GM18502 (cell line): ENCODE measurements around the gene IRF2.

Experiments
- ATAC-seq: cut with Tn5 transposase; IDR thresholded peaks from one replicate; pipeline ENCODE4 v1.9.1; 2021; ENCODE audit warnings: mild to moderate bottlenecking; ENCODE audit not compliant: unreplicated experiment, poor library complexity

The IRF2 gene

GRCh38 chr4:184475096-184475461, 729 bp upstream of the IRF2 start:
- peak; percentile 12 for ATAC-seq

- no peak for ATAC-seq
Observed at GRCh38 chr4:184473499-184474262, 669 bp downstream of the IRF2 start.

DNA sequence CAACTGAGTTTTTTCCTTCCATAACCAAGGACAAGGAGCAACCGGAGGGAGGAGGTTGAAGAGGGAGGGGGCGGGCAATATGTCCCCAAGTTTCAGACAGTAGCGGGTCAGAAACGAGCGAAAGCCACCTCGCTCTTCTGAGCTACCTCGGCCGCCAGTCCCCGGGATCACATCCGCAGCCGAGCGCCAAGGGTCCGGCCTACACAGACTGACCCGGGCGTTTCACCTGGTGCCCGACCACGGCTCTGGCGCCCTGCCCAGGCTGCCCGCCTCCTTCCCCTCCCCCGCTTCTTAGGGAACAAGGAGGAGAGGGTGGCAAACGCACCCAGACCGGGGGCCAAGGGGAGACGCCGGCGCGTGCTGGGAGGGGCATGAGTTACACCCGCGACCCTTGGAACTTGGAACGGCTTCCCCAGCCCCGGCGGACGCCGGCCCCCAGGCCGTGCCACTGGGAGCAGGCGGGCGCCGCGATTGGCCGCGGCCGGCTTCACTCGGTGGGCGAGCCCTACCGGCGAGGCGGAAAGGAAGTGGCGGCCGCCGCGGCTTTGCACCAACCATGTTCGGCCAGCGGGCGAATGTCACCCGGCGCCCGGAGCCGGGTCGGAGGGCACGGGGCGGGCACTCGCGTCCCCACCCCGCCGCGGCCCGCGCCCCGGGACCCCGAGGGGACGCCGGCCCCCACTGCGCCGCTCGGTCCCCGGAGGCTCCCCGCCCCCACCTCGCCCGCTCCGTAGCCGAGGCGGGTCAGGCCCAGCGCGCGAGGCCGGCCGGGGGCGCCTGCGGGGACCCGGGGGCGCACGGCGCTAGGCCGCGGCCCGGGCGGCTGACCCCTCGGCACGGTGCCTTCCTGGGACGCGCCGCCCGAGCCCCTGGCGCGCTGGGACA, 1.5 kb downstream of the IRF2 start:
- peak; percentile 17 for ATAC-seq

DNA sequence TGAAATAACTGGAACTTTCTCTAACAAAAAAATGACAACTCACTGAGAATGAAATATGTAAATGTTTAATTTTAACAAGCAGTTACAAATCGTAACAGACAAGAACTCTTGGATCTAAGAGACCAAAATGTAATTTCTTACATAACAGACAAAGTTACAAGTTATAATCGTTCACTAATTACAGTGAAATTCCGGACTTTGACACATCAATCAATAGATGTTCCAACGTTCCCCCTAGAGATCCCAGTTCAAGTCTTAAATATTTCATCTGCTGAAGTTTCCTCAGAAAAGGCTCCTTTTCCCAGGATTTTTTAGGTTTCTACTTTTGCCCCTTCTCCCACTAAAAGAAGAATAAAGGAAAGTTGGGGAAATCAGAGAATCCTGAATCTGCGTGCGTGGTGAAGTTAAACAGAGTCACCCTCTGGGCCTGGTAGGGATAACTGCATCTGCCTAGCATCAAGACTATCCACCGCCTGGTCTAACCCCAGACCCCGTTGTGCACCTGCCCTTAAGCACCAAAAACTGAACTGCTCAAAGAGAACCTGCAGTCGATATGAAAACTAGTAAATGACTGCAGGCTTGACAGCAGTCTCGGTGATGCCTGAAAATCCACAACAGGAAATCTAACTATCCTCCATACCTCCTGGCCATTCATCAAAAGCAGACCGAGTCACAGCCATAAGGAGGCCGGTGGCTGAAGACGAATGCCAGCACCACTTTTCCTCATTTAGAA, 2.3 kb downstream of the IRF2 start:
- ATAC-seq: no peak

DNA sequence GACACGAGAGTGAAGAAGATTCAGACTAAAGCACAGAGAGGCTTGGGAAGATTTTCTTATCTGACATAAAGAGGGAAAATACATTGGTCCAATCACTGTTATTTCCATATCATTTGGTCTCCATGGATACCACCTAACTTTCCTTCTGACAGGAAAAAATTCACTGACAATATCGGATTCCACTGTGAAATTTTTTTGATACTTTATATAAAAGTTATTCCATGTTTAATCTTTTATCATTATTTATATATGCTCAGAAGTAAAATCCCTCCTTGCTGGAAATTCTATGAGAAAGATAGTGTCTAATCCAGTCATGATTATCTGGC, 3.6 kb downstream of the IRF2 start:
- no peak for ATAC-seq

GRCh38 chr4:184466634-184467033, 7.7 kb downstream of the IRF2 start:
- no peak for ATAC-seq

DNA sequence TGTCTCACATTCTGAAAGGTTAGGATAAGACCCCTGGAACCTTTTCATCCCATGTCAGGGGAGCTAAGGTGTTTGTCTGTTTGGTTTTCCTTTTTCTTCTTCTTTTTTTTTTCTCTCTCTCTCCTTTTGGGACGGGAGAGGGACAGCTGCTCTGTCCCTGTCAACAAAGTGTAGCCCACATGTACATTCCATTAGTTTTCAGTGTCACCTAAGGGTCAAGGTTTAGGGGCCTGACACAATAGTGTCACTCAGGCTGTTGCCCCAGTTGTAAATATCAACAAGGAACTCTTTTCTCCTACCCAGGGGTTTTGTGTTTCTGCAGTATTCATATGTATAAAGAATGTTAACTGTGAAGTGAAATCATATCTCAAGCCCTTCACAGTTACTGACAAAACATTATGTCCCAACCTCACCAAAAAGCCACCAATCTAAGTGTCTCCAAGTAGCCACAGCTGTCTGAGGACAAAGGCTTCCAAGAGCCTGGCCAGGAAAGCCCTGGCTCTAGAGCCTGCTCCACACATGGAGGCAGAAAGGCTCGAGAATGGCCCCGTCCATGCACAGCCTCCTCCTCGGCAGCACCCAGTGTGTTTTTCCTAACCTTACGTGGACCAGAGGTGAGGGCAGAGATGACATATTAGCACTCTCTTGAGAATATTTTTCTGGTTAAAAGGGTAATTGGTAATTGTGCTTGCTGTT, 9.4 kb downstream of the IRF2 start:
- no peak for ATAC-seq

- no peak for ATAC-seq
Observed at GRCh38 chr4:184463856-184464255, 10.5 kb downstream of the IRF2 start.

GRCh38 chr4:184463158-184463557, 11.2 kb downstream of the IRF2 start:
- no peak for ATAC-seq

- no peak for ATAC-seq
Observed at GRCh38 chr4:184462724-184463123, 11.6 kb downstream of the IRF2 start.

DNA sequence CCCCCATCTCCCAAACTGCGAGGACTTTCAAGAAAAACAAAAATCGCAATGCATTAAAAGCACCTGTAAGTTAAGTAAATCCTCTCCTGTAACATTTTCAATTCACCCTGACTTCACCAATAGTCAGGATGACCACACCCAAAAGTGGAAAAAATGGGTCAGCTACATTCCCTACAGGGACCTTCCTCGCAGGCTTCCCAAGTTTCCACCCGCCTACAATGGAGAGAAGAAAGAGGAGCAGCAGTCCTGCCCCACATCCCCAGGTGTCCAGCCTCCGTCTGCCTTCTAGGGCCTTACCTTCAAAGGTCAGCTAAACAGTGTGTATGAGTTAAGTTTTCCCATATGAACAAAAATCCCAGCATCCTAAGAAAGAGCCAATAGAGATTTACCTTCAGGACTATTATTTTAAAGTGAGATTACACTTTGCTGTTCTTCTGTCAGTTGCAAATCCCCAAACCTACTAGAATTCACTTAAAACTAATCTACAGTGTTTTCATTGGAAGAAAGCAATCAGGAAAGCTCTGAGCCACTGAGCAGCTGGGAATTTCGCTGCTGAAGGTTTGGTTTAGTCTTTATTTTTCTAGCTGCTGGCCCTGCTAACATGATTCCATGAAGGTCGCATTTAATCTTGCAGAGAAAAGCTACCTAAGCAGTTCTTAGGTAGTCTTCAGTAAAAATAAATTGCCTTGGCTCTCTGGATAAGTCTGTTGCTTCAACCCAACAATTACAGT, 12.5 kb downstream of the IRF2 start:
- ATAC-seq: no peak

DNA sequence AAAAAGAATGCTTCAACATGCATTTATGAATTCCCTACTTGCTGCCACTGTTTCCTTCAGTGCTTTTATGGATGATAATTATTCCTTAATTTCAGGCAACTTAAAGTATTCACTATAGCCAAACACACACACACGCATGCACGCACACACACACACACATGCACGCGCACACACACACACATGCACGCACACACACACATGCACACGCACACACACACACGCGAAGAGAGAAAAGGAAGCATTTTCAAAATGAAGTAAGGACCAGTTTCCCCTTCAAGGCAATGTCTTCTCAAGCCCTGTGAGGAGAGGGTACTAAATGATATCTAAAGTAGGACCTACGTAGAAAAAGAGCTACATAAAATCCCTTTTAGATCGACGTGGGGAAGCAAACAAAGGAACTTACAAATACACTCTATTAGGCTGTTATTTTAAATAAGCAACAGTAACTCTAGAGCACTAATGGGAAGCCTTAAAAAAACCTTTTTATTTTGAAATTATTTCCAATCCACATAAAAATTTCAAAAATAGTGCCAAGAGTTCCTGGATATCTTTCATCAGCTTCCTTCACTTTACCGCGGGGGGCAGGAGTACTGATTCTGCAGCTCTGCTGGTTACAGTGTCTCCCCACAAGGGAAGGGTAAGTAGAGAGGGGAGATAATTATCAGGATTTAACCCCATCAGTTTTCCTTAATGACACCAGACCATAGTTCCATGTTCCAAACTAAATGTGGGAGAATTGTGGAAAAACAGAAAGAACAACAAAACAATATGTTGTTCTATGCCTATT, 13.7 kb downstream of the IRF2 start:
- ATAC-seq: no peak

DNA sequence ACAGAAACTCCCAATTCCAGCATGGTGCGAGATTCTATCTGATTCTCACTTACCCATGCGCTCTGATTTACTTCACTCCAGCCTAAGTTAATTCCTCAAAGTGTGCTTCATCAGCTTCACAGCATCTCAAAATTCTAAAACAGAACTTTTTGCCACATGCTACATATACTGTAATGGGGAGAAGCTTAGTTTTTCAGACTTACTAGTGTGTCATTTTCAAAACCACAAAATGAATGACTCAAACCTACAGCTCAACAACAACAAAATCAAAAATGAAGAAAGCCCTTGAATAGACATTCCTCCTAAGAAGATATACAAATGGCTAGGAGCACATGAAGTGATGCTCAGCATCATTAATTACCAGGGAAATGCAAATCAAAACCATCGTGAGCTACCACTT, 14.9 kb downstream of the IRF2 start:
- ATAC-seq: no peak

- peak; percentile 37 for ATAC-seq
Observed at GRCh38 chr4:184457535-184458249, 16.7 kb downstream of the IRF2 start.

DNA sequence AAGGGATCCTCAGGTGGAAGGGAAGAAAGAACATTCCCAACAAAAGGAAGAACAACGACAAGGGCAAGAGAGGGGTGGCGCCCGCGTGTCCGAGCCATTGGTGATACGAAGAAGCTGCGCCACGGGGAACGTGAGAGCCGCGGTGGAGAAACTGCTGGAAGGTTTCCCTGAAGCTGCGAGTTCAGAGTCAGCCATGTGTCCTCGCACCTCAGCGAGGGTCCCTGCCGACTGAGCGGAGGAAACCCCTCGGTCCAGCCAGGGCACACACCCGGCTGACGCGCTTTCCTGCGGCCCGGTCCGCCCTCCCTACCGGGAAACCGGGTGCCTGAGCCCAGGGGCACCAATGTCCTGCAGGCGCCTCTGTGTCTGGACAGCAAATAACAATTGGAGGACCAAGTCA, 18.0 kb downstream of the IRF2 start:
- no peak for ATAC-seq

GRCh38 chr4:184455299-184455698, 19.1 kb downstream of the IRF2 start:
- ATAC-seq: no peak

- peak; percentile 70 for ATAC-seq
Observed at GRCh38 chr4:184453365-184454160, 20.8 kb downstream of the IRF2 start.

DNA sequence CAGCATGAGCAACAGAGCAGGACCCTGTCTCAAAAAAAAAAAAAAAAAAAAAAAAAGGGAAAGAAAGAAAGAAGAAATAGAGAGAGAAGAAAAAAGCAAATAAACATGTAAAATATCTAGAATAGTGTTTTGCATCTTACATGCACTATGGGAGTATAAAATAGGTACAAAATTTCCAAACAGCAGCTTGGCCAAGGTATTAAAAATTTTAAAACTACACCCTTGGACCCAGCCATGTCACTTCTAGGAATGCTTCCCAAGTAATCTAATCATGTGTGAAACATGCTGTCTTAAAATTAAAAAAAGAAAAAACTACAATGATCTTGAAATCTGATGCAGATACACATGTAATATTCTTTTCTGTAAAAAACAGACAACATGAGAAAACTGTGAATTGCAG, 21.6 kb downstream of the IRF2 start:
- no peak for ATAC-seq
